ENCODE measurements around the gene EPHA6.

DNA sequence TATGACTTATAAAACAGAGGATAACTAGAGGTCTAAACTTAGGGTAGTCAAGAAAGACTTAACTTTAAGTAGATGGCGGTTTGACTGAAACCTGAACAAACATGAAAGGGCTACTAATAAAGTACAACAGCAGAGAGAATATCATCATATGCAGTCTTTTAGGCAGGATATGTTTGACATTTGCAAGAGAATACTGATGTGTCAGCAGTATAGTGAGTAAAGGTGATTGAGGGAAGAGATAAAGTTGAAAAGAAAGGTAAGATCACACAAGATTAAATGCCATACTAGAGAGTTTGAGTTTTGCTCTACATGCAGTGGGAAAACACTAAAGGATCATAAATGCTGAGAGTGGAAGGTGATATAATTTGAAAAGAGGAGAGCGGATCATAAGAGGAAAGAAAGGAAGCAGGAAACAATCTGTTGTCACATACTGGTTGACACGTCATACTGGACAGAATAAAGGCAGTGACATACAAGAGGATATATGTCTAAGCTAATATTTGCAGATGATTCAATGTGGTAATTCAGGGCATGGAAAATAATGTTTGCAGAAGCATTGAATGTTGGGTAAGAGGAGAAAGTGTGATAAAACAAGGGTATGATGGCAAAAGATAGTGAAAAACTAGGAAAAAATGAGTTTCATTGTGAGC, 223.0 kb downstream of the EPHA6 start:
- TF ChIP-seq, protein P1, sequence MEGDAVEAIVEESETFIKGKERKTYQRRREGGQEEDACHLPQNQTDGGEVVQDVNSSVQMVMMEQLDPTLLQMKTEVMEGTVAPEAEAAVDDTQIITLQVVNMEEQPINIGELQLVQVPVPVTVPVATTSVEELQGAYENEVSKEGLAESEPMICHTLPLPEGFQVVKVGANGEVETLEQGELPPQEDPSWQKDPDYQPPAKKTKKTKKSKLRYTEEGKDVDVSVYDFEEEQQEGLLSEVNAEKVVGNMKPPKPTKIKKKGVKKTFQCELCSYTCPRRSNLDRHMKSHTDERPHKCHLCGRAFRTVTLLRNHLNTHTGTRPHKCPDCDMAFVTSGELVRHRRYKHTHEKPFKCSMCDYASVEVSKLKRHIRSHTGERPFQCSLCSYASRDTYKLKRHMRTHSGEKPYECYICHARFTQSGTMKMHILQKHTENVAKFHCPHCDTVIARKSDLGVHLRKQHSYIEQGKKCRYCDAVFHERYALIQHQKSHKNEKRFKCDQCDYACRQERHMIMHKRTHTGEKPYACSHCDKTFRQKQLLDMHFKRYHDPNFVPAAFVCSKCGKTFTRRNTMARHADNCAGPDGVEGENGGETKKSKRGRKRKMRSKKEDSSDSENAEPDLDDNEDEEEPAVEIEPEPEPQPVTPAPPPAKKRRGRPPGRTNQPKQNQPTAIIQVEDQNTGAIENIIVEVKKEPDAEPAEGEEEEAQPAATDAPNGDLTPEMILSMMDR (IDR thresholded peaks at IDR 0.05), result no peak
- TF ChIP-seq EP300 (IDR thresholded peaks at IDR 0.05), result no peak
- no peak for TF ChIP-seq POLR2AphosphoS5 (IDR thresholded peaks at IDR 0.05)
